Gastrocnemius medialis (tissue), 4 donors: ENCODE data around the gene DHRSX. TPM values are rescaled to one million over a fixed set of nuclear protein-coding genes. Genes with fewer than 3 reads are reported as not detected.

Source experiments
- ATAC-seq, 2 donors: fragments of 150-250 bp; one replicate each; pipeline ENCODE4 v1.9.1; 2016
- DNase-seq, 2 donors: peaks; one replicate each; pipeline ENCODE4 v3.0.0-alpha.2; 2019
- H3K27ac ChIP-seq, 4 donors: fragments of 200-600 bp; sonication (generic); 1 replicate in 1 of 4; 2 replicates in 3 of 4; pipeline ENCODE4 v1.5.1; 2016 to 2018; ENCODE audit warnings: mild to moderate bottlenecking in 2 of 4, moderate library complexity in 1 of 4
- H3K27me3 ChIP-seq, 3 donors: fragments of 200-600 bp; sonication (generic) in 2 of 3; 1 replicate in 1 of 3; 2 replicates in 2 of 3; pipeline versions ENCODE4 v1.5.1 to v1.6.0; 2016 to 2019; ENCODE audit warnings: mild to moderate bottlenecking in 1 of 3, moderate library complexity in 1 of 3
- H3K36me3 ChIP-seq, 2 donors: fragments of 200-600 bp; sonication (generic) in 1 of 2; one replicate each; pipeline ENCODE4 v1.5.1; 2017 to 2018
- H3K4me1 ChIP-seq, 2 donors: fragments of 200-600 bp; sonication (generic) in 1 of 2; one replicate each; pipeline ENCODE4 v1.5.1; 2016 to 2017; ENCODE audit warnings: mild to moderate bottlenecking in 2 of 2
- H3K4me3 ChIP-seq, 4 donors: fragments of 200-600 bp; sonication (generic) in 3 of 4; 1 replicate in 1 of 4; 2 replicates in 3 of 4; pipeline ENCODE4 v1.5.1; 2016 to 2019; ENCODE audit warnings: mild to moderate bottlenecking in 2 of 4
- H3K9me3 ChIP-seq, 3 donors: fragments of 200-600 bp; sonication (generic) in 2 of 3; 1 replicate in 1 of 3; 2 replicates in 2 of 3; pipeline ENCODE4 v1.5.1; 2016 to 2019
- POLR2A ChIP-seq, 2 donors: fragments of 450-650 bp; IDR thresholded peaks; one replicate each; pipeline ENCODE4 v1.6.1; 2017; ENCODE audit warnings: antibody characterized with exemption in 2 of 2, mild to moderate bottlenecking in 2 of 2, moderate library complexity in 2 of 2
- in situ Hi-C, 4 donors: fragments of 200-750 bp; cut with MboI; loops; one replicate each; pipeline versions ENCODE4 v1.15.0 to v1.8.0; 2017; ENCODE audit warnings: low sequenced_read_pairs in 4 of 4
- intact Hi-C: fragments of 100-400 bp; cut with DNase I; formaldehyde crosslinking; loops from one replicate; pipeline ENCODE4 v1.15.1; 2023; ENCODE audit warnings: low total_unique reads
- total RNA-seq, 4 donors: library from RNA; depleted of rRNA; stranded (reverse); fragments of >200 nt; gene quantifications; one replicate each; pipeline versions ENCODE4 v1.1.0 to v1.2.3, GENCODE V29; 2016
- TF ChIP-seq, protein P1 (sequence below), 5 experiments: fragments of 450-650 bp in 3 of 5; fragments of 200-600 bp in 2 of 5; sonication (generic) in 2 of 5; IDR thresholded peaks in 4 of 5; conservative IDR thresholded peaks in 1 of 5; 1 replicate in 4 of 5; 2 replicates in 1 of 5; pipeline ENCODE4 v1.5.1; 2016 to 2019; ENCODE audit warnings: antibody characterized with exemption in 5 of 5, mild to moderate bottlenecking in 3 of 5, moderate library complexity in 3 of 5

DHRSX gene
- total RNA-seq, 4 donors from 2014 or later: 9.8 to 31.1 (median 13.6) TPM

DNA sequence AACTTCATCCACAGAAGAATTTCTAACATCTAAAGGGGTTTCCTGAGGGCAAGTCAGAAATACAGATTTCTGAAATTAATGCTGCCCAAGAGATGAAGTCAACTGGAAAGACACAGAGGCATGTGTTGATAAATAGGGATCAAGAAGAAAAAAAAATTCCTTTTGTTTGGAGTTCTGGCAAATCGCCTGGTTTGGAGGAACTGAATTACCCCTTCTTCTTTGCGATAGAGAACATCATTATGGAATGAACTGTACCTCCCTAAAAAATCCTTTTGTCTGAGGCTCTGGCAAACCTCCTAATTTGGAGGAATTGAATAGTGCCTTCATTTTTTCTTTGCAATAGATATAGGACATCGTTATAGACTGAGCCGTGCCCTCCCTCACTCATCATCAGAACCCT is 200.9 kb downstream of the DHRSX start:
- in situ Hi-C loops: loop anchor here in 1 of 4 donors (25.0 kb wide), 1 partner anchor 287 kb away; no protein-coding TSS in a partner anchor
- Histone ChIP-seq H3K27me3 (no peaks in the 10 kb centered on the region), H3K9me3 (no peaks in the 10 kb centered on the region), H3K36me3 (no peaks in the 10 kb centered on the region), H3K4me3 (no peak overlapping the region), H3K4me1 (peaks cover 0 to 6% of the 10 kb centered on the region in 2 donors), H3K27ac (no peak overlapping the region)
- no peak for ATAC-seq
- TF ChIP-seq, protein P1, sequence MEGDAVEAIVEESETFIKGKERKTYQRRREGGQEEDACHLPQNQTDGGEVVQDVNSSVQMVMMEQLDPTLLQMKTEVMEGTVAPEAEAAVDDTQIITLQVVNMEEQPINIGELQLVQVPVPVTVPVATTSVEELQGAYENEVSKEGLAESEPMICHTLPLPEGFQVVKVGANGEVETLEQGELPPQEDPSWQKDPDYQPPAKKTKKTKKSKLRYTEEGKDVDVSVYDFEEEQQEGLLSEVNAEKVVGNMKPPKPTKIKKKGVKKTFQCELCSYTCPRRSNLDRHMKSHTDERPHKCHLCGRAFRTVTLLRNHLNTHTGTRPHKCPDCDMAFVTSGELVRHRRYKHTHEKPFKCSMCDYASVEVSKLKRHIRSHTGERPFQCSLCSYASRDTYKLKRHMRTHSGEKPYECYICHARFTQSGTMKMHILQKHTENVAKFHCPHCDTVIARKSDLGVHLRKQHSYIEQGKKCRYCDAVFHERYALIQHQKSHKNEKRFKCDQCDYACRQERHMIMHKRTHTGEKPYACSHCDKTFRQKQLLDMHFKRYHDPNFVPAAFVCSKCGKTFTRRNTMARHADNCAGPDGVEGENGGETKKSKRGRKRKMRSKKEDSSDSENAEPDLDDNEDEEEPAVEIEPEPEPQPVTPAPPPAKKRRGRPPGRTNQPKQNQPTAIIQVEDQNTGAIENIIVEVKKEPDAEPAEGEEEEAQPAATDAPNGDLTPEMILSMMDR (IDR thresholded peaks at IDR 0.05 in 4 of 5, conservative IDR thresholded peaks at IDR 0.05 in 1 of 5): no peak
- TF ChIP-seq POLR2A (IDR thresholded peaks at IDR 0.05): no peak
- intact Hi-C loops: no loop called here
- no peak for DNase-seq

DNA sequence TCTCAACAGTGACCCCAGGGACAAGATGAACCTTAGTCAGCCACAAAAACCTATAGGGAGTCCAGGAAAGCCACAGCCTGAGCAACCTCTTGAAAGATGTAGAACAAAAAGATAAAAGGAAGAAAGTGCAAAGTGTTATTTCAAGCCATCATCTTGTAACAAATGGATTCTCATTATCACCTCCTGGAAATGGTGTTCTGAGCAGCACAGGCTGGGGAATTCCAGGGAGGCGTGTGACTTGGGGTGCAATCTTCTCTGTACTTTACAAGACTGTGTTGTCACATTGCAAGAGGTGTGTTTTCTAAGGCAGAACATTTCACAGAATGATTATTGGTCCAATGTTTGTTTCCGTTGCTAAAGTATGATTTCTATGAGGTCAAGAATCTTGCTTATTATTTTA is 214.0 kb downstream of the DHRSX start:
- no peak overlapping the region for H3K4me3 ChIP-seq
- no peak for ATAC-seq
- no peak overlapping the region for H3K27ac ChIP-seq
- DNase-seq: no peak
- no peaks in the 10 kb centered on the region for H3K9me3 ChIP-seq
- H3K36me3 ChIP-seq: no peaks in the 10 kb centered on the region
- in situ Hi-C loops: loop anchor here in 1 of 4 donors (25.0 kb wide), 1 partner anchor 301 kb away; no protein-coding TSS in a partner anchor
- H3K4me1 ChIP-seq: no peaks in the 10 kb centered on the region
- TF ChIP-seq, protein P1 (IDR thresholded peaks at IDR 0.05 in 4 of 5, conservative IDR thresholded peaks at IDR 0.05 in 1 of 5): no peak
- TF ChIP-seq POLR2A (IDR thresholded peaks at IDR 0.05): no peak
- H3K27me3 ChIP-seq: no peaks in the 10 kb centered on the region
- intact Hi-C loops: no loop called here

DNA sequence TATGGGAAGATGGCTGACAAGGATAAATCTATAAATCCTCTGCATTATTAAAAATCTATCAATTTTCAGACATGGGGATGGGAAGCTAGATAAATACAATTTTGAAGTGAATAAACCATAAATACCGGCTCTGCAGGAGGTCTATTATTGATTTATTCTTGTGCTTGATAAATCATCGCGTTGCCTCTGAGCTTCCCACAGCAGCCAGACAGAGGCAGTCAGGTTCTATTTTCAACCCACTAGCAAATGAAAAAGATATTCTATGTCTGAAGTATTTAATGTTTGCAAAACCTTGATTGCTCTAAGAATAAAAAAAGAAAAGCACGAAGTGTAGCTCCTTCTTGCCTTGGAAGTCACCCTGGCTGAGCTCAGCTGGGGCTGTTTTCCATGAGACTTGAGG is 216.2 kb downstream of the DHRSX start:
- Histone ChIP-seq H3K36me3 (no peaks in the 10 kb centered on the region), H3K9me3 (no peaks in the 10 kb centered on the region), H3K4me1 (no peaks in the 10 kb centered on the region), H3K27me3 (no peaks in the 10 kb centered on the region), H3K27ac (no peak overlapping the region), H3K4me3 (no peak overlapping the region)
- no peak for DNase-seq
- TF ChIP-seq, protein P1 (IDR thresholded peaks at IDR 0.05 in 4 of 5, conservative IDR thresholded peaks at IDR 0.05 in 1 of 5): peak in 2 of 5 experiments; percentile 7 to 15
- TF ChIP-seq POLR2A (IDR thresholded peaks at IDR 0.05): no peak
- peak; percentile 60 to 65 for ATAC-seq
- intact Hi-C loops: no loop called here
- in situ Hi-C loops: loop anchor here in 1 of 4 donors (25.0 kb wide), 1 partner anchor 303 kb away; no protein-coding TSS in a partner anchor

DNA sequence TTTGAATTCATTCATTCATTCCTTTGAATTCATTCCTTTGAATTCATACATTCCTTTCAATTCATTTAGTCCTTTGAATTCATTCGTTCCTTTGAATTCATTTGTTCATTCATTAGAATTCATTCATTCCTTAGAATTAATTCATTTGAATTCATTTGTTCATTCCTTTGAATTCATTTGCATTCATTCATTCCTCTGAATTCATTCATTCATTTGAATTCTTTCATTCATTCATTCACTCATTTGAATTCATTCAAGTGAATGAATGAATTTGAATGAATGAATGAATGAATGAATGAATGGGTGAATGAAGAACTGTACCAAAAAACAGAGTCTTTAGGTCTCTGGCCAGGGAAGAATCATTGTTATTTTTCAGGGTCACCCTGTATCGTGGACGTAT is 216.6 kb downstream of the DHRSX start:
- no peaks in the 10 kb centered on the region for H3K27me3 ChIP-seq
- no peak overlapping the region for H3K4me3 ChIP-seq
- H3K4me1 ChIP-seq: no peaks in the 10 kb centered on the region
- H3K36me3 ChIP-seq: no peaks in the 10 kb centered on the region
- ATAC-seq (no peak), DNase-seq (no peak)
- in situ Hi-C loops (loop anchor here in 1 of 4 donors (25.0 kb wide), 1 partner anchor 303 kb away; no protein-coding TSS in a partner anchor), intact Hi-C loops (no loop called here)
- TF ChIP-seq POLR2A (IDR thresholded peaks at IDR 0.05): no peak
- TF ChIP-seq, protein P1 (IDR thresholded peaks at IDR 0.05 in 4 of 5, conservative IDR thresholded peaks at IDR 0.05 in 1 of 5): no peak
- H3K9me3 ChIP-seq: no peaks in the 10 kb centered on the region
- H3K27ac ChIP-seq: no peak overlapping the region
